ENCODE measurements around the gene SMIM10L2A. TPM values are rescaled to one million over a fixed set of nuclear protein-coding genes. Genes with fewer than 3 reads are reported as not detected.
"Not testable (repeated sequence)": the region's sequence is repeated elsewhere in the genome, so short reads cannot be mapped to it uniquely, and the experiment has no call there.

SMIM10L2A gene
- total RNA-seq, 2 donors from 2014 or later: 0.27 to 0.35 TPM

DNA sequence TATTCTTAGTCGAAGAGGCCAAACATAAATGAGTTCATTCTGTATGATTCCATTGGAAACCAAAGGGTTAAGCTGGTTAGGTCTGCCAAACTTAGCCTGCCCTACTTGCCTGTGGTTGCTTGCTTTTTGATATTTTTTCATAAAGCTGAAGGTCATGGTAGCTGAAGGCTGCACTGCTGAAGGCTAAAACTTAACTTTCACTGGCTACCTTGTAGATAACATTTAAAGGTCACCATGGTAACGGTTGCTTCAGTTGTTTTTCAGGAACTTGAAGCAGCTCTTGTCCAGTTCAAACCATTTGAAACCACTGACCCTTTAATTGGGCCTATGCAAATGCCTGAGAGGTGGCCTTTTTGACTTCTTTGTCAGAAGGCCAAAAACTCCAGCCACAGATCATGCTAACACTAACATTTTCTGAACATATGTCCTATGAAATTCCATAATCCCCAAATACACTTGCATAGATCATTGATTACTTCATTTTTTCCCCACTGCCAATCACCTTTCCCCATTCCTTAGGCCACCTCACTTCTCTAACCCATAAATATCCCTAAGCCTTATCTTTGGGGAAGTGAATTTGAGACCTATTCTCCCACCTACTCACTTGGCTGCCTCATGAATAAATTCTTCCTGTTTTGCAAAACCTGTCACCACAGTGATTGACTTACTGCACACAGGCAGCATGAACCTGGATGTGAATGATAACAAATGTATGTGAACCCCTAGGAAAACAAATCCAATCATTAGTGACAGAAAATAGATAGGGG, 10.7 kb upstream of the SMIM10L2A start:
- H3K9ac ChIP-seq (ENCODE audit: low read depth in 2 of 2, low read length in 2 of 2): no peak overlapping the region
- no peak overlapping the region for H3K27ac ChIP-seq
- no peaks in the 10 kb centered on the region for H3K36me3 ChIP-seq
- H3K27me3 ChIP-seq: no peaks in the 10 kb centered on the region
- no peak overlapping the region for H3K4me3 ChIP-seq
- no peaks in the 10 kb centered on the region for H3K4me1 ChIP-seq
- TF ChIP-seq, protein P1, sequence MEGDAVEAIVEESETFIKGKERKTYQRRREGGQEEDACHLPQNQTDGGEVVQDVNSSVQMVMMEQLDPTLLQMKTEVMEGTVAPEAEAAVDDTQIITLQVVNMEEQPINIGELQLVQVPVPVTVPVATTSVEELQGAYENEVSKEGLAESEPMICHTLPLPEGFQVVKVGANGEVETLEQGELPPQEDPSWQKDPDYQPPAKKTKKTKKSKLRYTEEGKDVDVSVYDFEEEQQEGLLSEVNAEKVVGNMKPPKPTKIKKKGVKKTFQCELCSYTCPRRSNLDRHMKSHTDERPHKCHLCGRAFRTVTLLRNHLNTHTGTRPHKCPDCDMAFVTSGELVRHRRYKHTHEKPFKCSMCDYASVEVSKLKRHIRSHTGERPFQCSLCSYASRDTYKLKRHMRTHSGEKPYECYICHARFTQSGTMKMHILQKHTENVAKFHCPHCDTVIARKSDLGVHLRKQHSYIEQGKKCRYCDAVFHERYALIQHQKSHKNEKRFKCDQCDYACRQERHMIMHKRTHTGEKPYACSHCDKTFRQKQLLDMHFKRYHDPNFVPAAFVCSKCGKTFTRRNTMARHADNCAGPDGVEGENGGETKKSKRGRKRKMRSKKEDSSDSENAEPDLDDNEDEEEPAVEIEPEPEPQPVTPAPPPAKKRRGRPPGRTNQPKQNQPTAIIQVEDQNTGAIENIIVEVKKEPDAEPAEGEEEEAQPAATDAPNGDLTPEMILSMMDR (IDR thresholded peaks at IDR 0.05): no peak
- H3K9me3 ChIP-seq: no peaks in the 10 kb centered on the region
- intact Hi-C loops (cut with DNase I): no loop called here
- DNase-seq: no peak

DNA sequence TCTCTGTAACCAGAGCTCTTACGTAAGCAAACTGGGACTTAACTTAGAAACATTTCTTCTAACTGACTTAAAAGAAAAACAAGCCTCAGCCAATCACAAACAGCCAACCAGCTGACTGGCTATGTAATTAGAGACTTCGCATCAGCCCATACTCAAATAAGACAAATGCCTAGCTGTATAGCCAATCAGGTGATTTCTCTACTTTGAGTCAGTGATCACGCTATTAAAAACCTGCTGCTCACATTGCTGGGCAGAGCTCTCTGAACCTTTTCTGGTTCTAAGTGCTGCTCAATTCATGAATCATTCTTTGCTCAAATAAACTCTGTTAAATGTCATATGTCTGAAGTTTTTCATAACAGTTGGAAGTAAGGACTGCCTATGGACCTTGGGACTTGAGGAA, 9.9 kb upstream of the SMIM10L2A start:
- H3K36me3 ChIP-seq: no peaks in the 10 kb centered on the region
- H3K4me3 ChIP-seq: no peak overlapping the region
- TF ChIP-seq, protein P1 (IDR thresholded peaks at IDR 0.05): no peak
- H3K27ac ChIP-seq: no peak overlapping the region
- H3K9me3 ChIP-seq: no peaks in the 10 kb centered on the region
- DNase-seq: no peak
- intact Hi-C loops (cut with DNase I): no loop called here
- no peak overlapping the region for H3K9ac ChIP-seq (ENCODE audit: low read depth in 2 of 2, low read length in 2 of 2)
- no peaks in the 10 kb centered on the region for H3K27me3 ChIP-seq
- no peaks in the 10 kb centered on the region for H3K4me1 ChIP-seq

DNA sequence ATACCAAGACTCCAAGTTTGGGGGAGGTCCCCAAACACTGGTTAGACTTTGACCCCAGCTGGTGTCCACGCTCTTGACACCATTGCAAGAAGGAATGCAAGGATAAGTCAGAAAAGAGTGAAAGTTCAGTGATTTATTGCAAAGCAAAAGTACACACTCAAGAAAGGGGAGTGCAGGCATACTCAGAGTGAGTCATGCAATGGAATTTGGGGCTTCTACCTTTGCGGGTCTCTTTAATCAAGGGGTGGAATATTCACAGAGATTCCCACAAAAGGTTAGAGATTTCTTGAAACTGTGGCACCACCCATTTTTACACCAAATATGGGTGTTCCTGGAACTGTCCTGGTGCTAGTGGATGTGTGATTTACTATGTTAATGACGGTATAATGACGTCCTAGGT, 5.2 kb upstream of the SMIM10L2A start:
- intact Hi-C loops (cut with DNase I): no loop called here
- no peaks in the 10 kb centered on the region for H3K36me3 ChIP-seq
- H3K9ac ChIP-seq (ENCODE audit: low read depth in 2 of 2, low read length in 2 of 2): no peak overlapping the region
- H3K27ac ChIP-seq: no peak overlapping the region
- no peaks in the 10 kb centered on the region for H3K4me1 ChIP-seq
- TF ChIP-seq, protein P1 (IDR thresholded peaks at IDR 0.05): no peak
- H3K9me3 ChIP-seq: no peaks in the 10 kb centered on the region
- no peak overlapping the region for H3K4me3 ChIP-seq
- no peaks in the 10 kb centered on the region for H3K27me3 ChIP-seq
- DNase-seq: no peak

DNA sequence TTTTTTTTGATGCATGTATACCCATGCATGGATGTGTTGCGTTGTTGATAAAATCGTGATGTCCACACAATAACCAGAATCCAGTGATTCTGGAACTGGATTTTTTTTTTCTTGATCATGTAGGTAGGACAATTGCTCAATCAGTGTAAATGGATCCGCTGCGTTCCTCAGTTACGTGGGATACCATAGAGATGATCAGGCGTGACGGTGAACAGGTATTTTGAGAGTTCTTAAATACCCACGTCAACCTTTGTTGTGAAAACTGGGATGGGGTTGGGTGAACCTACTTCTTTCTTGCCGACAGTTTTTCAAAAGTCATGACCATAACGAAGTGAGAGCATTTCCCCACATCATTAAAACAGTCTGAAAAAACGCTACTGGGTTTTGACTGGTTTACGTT, 913 bp upstream of the SMIM10L2A start:
- Histone ChIP-seq H3K36me3 (no peaks in the 10 kb centered on the region), H3K9ac (ENCODE audit: low read depth in 2 of 2, low read length in 2 of 2) (no peak overlapping the region), H3K27me3 (no peaks in the 10 kb centered on the region), H3K9me3 (no peaks in the 10 kb centered on the region), H3K4me1 (no peaks in the 10 kb centered on the region), H3K4me3 (no peak overlapping the region), H3K27ac (no peak overlapping the region)
- TF ChIP-seq, protein P1 (IDR thresholded peaks at IDR 0.05): no peak
- DNase-seq: no peak
- intact Hi-C loops (cut with DNase I): no loop called here

DNA sequence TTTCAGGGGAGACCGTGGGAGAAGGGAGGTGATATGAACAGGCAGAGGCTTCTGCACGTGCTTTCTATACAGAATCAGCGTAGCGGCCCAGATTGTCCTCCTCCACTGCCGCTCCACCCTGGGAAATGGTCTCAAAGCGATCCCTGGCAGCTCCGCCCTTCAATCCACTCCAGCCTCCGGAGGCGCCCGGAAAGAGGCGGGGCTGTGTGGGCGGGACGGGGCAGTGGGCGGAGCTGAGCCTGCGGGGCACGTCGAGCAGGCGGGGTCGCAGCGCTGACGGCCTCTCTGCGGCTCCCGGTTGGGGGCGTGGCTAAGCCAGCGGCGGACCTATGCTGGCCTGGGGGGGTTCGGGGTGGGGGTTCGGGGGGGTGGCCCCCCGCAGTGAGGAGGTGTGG, 210 bp upstream of the SMIM10L2A start:
- DNase-seq: peak; percentile 87
- intact Hi-C loops (cut with DNase I): no loop called here
- Histone ChIP-seq H3K9me3 (no peaks in the 10 kb centered on the region), H3K27me3 (no peaks in the 10 kb centered on the region), H3K4me3 (peak overlapping the region; percentile 37), H3K27ac (no peak overlapping the region), H3K4me1 (no peaks in the 10 kb centered on the region), H3K9ac (ENCODE audit: low read depth in 2 of 2, low read length in 2 of 2) (no peak overlapping the region), H3K36me3 (no peaks in the 10 kb centered on the region)
- TF ChIP-seq, protein P1 (IDR thresholded peaks at IDR 0.05): no peak

DNA sequence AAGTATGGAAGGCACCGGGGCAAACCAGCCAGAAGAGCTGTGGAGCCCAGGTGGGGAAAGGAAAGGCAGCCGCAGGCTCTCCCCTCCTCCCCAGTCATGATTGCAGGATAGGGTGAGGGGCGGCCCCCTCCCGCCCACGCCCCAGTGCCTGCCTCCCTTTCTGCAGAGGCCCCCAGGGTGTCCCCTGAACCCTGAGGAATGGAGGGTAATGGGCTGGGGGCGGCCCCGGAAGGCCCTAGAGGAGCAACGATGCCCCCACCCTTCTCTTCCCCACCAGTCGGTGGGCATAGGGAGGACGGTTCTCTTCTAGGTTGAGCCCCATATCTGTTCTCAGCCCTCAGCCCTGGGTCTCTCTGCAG, 1.0 kb downstream of the SMIM10L2A start:
- H3K27ac ChIP-seq; intact Hi-C loops (cut with DNase I); H3K27me3 ChIP-seq; H3K36me3 ChIP-seq; H3K9ac ChIP-seq (ENCODE audit: low read depth in 2 of 2, low read length in 2 of 2); H3K4me1 ChIP-seq; H3K4me3 ChIP-seq; H3K9me3 ChIP-seq; DNase-seq: not testable (repeated sequence)

DNA sequence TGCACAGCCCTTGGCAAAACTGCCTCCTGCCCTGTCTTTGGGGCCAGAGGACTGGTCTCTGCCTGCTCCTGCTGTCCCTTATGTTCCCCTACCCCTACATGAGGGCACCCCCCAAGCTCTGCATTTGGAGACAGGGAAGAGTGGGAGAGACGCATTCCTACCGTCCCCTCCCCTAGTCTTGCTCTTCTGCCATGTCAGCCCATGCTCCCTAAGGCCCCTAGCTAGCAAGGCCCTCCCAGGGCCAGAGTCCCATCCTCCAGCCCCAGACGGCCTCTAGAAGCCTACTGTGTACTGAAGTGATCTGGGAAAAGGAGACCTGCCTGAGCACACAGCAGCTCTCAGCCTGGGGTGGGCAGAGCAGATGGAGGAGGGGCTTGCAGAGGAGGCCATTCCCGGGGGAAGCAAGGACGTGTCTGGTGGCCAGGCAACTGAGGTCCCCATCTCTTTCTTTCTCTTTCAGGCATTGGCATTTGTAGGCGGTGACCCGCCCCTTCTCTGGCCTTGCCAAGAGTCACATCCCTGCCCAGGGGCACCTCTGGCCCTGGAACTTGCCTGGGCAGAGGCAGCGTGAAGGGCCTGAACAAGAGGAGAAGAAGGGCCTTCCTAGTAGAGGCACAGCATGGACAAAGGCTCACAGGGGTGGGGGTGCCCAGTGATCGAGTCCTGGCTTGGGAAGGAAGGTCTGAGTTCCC, 1.6 kb downstream of the SMIM10L2A start:
- H3K27ac ChIP-seq; H3K27me3 ChIP-seq; H3K36me3 ChIP-seq; intact Hi-C loops (cut with DNase I); H3K9ac ChIP-seq (ENCODE audit: low read depth in 2 of 2, low read length in 2 of 2); H3K9me3 ChIP-seq; H3K4me1 ChIP-seq; DNase-seq; H3K4me3 ChIP-seq: not testable (repeated sequence)

Measured in colonic mucosa (tissue), 4 donors.